HFFc6 (cell line): ENCODE measurements around the gene AKAP6. TPM values are rescaled to one million over a fixed set of nuclear protein-coding genes. Genes with fewer than 3 reads are reported as not detected.

Experiments
- DNase-seq: peaks from one replicate; pipeline ENCODE4 v3.0.0-alpha.2; 2018
- H3K27ac Mint-ChIP-seq: 2 replicates; pipeline ENCODE4 v1.8.0; 2020; ENCODE audit warnings: mild to moderate bottlenecking, mixed read lengths
- H3K27me3 Mint-ChIP-seq: 2 replicates; pipeline ENCODE4 v1.8.0; 2021; ENCODE audit warnings: mild to moderate bottlenecking, moderate library complexity, mixed read lengths; ENCODE audit not compliant: insufficient read depth
- H3K36me3 Mint-ChIP-seq: 2 replicates; pipeline ENCODE4 v1.8.0; 2021; ENCODE audit warnings: low read depth, mixed read lengths
- H3K4me1 Mint-ChIP-seq: 2 replicates; pipeline ENCODE4 v1.8.0; 2020; ENCODE audit warnings: low read depth, mixed read lengths
- H3K4me3 Mint-ChIP-seq: 2 replicates; pipeline ENCODE4 v1.8.0; 2020; ENCODE audit warnings: mild to moderate bottlenecking, moderate library complexity, mixed read lengths
- H3K9me3 Mint-ChIP-seq: 2 replicates; pipeline ENCODE4 v1.8.0; 2020; ENCODE audit warnings: mild to moderate bottlenecking, mixed read lengths
- CTCF ChIP-seq: fragments of 200-600 bp; sonication (generic); IDR thresholded peaks from 2 replicates; pipeline ENCODE4 v1.5.0; 2021; ENCODE audit warnings: antibody characterized with exemption, mild to moderate bottlenecking
- total RNA-seq, 6 experiments: library from RNA; stranded (reverse); fragmentation: NEBNext Ultra II Directional; extraction: Animal tissue kit (Norgen Biotek cat#: 25700); gene quantifications; 2 replicates in 1 of 6; 3 replicates in 5 of 6; pipeline ENCODE4 v1.2.3, GENCODE V29; 2021

The AKAP6 gene
- total RNA-seq, 6 experiments from 2014 or later, result 6.1 to 9.8 (median 6.5) TPM

GRCh38 chr14:32303865-32304264, 25.2 kb upstream of the AKAP6 start:
- no peaks in the 10 kb centered on the region for H3K36me3 Mint-ChIP-seq
- H3K9me3 Mint-ChIP-seq, result no peaks in the 10 kb centered on the region
- H3K4me3 Mint-ChIP-seq, result no peak overlapping the region
- no peaks in the 10 kb centered on the region for H3K27me3 Mint-ChIP-seq
- H3K27ac Mint-ChIP-seq, result no peak overlapping the region
- TF ChIP-seq CTCF, result no peak
- H3K4me1 Mint-ChIP-seq, result peaks cover 15% of the 10 kb centered on the region
- no peak for DNase-seq

GRCh38 chr14:32304296-32304695, 24.8 kb upstream of the AKAP6 start:
- H3K36me3 Mint-ChIP-seq, result no peaks in the 10 kb centered on the region
- no peaks in the 10 kb centered on the region for H3K27me3 Mint-ChIP-seq
- no peaks in the 10 kb centered on the region for H3K9me3 Mint-ChIP-seq
- no peak overlapping the region for H3K4me3 Mint-ChIP-seq
- peaks cover 15% of the 10 kb centered on the region for H3K4me1 Mint-ChIP-seq
- DNase-seq, result no peak
- H3K27ac Mint-ChIP-seq, result no peak overlapping the region
- TF ChIP-seq CTCF, result no peak

- peaks cover 18% of the 10 kb centered on the region for H3K4me1 Mint-ChIP-seq
- H3K27ac Mint-ChIP-seq, result no peak overlapping the region
- peaks cover 5% of the 10 kb centered on the region; the same call in 1 of the 2 replicates for H3K27me3 Mint-ChIP-seq
- no peak for TF ChIP-seq CTCF
- H3K9me3 Mint-ChIP-seq, result no peaks in the 10 kb centered on the region
- no peak overlapping the region for H3K4me3 Mint-ChIP-seq
- H3K36me3 Mint-ChIP-seq, result no peaks in the 10 kb centered on the region
- no peak for DNase-seq
These were observed 22.5 kb upstream of the AKAP6 start for GRCh38 chr14:32306549-32306948.

GRCh38 chr14:32307881-32308582, 21.1 kb upstream of the AKAP6 start:
- TF ChIP-seq CTCF, result no peak
- peaks cover 25% of the 10 kb centered on the region for H3K4me1 Mint-ChIP-seq
- no peak overlapping the region for H3K27ac Mint-ChIP-seq
- H3K4me3 Mint-ChIP-seq, result no peak overlapping the region
- H3K9me3 Mint-ChIP-seq, result no peaks in the 10 kb centered on the region
- no peak for DNase-seq
- H3K27me3 Mint-ChIP-seq, result peaks cover 6% of the 10 kb centered on the region; the same call in 1 of the 2 replicates
- no peaks in the 10 kb centered on the region for H3K36me3 Mint-ChIP-seq

GRCh38 chr14:32310876-32311275, 18.2 kb upstream of the AKAP6 start:
- Mint-ChIP-seq H3K36me3 (no peaks in the 10 kb centered on the region), H3K27ac (no peak overlapping the region), H3K27me3 (peaks cover 6% of the 10 kb centered on the region; the same call in 1 of the 2 replicates), H3K4me1 (peaks cover 25% of the 10 kb centered on the region), H3K4me3 (no peak overlapping the region), H3K9me3 (no peaks in the 10 kb centered on the region)
- TF ChIP-seq CTCF, result no peak
- no peak for DNase-seq
